ENCODE results near the gene SORCS2.

SORCS2 gene

DNA sequence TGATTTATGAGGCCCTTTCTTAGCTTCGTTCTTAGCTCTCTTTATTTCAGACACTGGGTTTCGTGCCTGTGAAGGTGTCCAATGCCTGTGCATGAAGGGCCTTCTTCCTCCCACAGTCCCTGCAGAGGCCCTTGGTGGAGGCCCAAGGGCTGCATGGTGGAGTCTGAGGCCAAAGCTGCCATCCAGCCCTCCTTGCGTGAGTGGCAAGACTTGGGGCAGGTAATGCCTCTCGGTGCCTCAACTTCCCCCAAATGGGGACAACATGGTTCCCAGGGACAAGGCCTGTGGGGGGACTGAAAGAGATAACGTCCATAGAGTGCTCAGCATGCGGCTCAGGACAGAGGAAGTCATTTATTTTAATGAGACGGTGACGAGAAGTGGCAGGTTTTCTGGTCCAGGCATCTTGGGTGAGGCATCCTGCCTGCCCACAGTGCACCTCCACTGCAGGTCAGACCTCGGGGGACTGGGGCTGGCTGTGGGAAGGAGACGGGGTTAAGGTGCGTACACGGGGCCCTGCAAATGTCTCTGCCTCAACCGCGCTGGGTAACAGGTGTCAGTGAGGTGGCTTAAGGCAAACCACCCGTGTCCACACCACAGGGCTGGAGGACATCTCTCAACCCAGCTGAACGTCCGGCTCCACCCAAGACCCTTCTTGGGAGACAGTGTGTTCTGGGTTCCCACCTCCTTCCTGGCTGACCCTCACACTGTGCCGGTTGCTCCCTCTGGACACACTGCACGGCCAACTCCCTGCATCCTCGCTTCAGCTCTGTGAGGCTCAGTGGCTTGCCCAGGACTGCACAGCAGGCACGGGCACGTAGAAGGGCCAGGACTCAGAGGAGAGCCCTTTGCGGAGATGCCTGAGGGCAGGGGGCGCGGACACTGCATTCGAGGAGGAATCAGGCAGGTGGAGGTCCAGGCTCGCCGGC lies 191.9 kb downstream of the SORCS2 start:
- no peak for DNase-seq

DNA sequence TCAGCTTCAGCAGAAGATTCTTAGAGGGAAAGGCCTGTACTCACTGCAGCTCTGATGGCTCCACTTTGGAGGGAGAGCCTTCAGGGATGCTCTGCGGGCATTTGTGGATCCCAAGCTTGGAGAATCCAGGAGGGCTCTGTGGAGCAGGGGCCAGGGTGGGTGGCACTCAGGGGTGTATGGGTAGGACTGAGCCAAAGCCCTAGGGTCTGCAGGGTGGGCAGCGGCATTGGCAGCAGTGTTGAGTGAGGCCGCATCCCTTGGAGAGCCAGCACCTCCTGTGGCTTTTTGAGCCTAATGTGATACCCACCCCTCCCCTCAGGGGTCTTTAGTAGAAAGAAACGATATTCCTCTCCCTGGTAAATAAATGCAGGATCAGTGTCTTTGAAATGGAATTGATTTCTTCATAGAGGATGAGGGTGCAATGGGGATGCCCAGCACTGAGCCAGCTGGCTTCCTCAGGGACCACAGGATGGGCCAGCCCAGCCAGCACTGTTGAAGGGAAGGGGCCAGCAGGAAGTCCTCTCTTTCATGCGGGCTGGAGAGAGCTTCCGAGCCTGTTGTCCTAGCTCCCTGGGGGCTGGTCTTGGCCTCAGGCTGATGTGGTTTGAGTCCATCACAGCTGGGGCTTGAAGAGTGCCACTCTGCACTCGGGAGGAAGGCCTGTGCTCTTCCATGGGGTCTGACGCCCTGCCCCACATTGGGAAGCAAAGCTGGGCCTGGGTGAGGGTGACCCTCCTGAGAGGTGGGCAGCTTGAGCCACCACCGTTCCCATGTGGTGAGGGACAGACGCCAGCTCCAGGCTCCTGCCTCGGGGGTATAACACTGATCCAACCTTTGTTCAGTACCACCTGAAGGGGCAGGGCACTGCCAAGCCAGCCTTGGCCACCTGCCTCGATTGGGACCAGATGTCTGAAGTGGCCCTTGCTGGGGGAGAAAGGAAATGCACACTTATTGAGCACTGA lies 192.9 kb downstream of the SORCS2 start:
- no peak for DNase-seq

DNA sequence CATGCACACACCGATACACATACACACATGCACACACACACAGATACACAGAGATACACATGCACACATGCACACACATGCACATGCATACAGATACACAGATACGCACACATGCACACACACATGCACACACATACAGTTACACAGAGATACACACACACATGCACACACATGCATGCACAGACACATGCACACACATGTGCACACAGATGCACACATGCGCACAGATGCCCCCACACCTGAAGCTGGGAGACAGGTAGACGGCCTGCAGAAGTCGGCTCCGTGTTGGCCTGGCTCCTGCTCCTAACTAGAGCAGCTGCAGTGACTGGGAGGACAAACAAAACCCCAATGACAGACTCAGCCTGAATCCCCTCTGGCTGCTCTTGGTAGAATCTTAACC lies 195.6 kb downstream of the SORCS2 start:
- DNase-seq: no peak

DNA sequence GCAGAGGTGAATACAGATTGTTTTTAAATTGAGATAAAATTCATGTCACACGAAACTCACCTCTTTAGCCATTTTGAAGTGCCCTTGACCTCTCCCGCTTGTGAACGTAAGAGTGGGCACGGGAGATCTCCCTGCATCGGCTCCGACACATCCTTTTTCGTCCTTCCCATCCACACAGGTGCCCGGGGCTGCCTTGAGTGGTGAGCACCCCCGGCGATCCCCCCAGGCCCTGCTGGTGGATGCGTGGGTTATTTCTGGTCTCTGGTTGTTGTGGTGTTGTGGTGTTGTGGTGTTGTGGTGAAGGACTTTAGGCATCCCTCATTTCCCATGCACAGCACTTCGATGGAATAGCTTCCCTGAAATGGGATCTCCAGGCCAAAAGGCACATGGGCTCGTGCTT lies 196.3 kb downstream of the SORCS2 start:
- DNase-seq: no peak

DNA sequence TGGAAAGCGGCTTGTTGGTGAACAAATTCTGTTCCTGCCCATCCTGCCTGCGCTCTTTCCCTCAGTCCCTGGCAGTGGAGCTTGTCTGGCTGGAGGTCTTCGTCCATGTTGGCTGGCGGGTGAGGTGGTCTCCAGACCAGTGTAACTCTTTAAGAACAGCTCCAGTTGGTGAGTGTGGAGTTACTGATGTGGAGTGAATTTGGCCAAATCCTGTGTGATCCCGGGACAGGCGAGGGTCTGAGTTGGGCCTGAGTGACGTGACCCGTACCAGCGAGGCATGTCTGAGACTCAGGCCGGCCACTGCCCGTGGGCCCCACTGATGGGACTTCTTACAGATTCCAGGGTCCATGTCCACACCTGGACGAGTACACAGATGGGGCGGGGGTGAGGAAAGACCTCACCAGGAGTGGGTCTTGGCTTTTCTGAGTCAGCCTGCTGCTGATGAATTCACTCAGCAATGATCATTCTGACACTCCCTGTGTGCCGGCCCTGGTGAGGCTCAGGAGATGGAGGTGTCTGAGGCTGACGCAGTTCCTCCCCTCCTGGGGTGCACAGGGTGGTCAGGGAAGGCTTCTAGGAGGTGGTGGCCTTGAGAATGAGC lies 196.9 kb downstream of the SORCS2 start:
- no peak for DNase-seq

DNA sequence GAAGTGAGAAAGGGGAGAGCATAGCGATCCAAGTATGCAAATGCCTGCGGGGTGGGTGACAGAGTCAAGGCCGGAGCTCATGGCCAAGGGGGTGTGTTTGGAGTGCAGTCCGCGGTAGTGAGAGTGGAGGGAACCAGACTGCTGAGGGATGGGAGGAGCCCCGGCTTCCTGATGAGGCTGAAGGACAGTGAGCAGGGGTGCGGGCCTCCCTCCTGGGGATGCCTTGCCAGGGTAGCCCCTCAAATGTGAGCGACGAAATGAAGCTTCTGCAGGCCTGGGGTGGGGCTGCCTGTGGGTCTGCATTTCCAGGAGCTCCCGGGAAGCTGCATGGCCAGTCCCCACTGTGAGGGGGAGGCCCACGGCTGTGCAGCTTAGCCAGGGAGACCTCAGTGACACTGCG lies 197.4 kb downstream of the SORCS2 start:
- no peak for DNase-seq

DNA sequence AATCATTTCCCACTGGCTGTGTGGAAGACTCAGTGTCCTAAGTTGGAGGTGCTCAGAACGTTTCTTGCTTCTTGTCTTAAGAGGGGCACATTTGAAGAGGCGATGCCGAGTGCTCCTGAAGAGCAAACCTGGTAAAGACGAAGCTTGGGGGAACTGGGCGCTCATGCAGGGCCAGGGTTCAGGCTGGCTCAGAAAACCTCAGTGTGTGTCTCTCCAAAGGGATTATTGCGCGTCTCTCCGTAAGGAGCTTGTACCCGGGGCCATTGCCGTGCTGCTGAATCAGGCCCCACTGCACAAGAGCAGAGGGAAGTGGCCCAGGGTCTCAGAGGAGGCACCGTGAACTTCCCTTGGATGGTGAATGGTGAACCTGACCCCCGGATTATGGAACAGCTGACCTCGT lies 198.0 kb downstream of the SORCS2 start:
- DNase-seq: no peak

DNA sequence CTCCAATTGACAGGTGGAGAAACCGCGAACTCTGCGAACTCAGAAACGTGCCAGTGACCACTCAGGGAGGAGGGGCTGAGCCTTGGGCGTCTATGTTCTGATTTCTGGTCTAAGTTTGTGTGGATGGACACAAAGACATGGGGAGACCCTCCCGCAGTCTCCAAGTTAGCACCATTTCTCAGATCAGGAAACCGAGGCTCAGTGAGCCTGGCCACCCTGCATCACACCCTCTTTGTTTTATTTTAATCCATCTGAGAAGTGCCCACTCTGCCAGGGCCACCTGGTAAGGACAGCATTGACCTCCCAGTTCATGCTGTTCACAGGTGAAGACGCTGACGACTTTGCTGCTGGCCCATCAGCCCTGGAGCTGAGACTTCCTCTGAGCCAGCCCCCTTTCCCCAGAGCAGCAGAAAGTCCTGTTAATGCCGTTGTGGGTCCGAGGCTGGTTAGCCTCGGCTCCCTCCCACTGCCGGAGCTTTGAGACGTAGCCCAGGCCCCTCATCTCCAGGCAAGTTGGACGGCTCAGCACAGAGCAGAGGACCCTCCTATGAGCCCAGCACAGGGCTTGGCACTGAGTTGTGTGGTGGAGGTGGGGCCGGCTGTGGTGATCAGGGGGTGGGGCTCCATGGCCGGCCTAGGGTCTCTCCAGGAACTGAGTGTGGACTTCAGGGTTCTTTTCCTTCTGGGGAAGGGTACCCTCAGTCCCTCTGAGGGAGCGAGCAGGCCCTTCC lies 198.7 kb downstream of the SORCS2 start:
- no peak for DNase-seq

DNA sequence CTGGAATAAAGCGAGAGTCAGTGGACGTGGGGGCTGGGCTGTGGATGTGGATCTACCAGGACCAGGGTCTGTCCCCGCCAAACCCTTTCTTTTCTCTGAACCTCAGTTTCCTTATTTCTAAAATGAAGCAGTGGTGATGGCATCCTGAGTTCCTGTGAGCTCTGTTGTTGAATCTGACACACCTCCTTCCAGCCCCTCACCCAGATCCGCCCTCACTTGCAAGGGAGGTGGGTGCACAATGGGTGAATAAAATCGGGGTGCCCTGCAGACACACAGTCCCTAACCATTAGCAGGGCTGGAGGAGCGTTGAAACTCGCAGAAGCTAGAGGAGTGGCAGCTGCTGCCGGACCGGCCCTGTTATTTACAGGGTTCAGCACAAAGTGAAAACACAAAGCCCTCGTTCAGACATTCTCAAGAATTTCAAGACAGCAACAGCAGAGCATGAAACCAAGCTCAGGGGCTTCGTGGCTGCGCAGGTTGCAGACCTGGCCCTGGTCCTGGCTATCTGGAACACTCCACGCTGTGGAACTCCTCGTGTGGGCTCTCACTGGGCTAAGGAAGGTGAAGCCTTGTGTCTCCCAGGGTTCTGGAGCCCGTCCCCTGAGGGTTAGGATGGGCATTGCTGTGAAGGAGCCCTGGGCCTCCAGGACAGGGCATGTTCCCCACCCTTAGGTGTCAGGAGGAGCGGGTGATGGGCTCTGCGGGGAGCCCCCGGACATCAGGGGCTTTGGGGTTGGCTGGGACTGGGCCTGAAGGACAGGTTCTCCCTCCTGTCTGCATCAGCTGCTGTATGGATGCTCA lies 199.5 kb downstream of the SORCS2 start:
- DNase-seq: no peak

DNA sequence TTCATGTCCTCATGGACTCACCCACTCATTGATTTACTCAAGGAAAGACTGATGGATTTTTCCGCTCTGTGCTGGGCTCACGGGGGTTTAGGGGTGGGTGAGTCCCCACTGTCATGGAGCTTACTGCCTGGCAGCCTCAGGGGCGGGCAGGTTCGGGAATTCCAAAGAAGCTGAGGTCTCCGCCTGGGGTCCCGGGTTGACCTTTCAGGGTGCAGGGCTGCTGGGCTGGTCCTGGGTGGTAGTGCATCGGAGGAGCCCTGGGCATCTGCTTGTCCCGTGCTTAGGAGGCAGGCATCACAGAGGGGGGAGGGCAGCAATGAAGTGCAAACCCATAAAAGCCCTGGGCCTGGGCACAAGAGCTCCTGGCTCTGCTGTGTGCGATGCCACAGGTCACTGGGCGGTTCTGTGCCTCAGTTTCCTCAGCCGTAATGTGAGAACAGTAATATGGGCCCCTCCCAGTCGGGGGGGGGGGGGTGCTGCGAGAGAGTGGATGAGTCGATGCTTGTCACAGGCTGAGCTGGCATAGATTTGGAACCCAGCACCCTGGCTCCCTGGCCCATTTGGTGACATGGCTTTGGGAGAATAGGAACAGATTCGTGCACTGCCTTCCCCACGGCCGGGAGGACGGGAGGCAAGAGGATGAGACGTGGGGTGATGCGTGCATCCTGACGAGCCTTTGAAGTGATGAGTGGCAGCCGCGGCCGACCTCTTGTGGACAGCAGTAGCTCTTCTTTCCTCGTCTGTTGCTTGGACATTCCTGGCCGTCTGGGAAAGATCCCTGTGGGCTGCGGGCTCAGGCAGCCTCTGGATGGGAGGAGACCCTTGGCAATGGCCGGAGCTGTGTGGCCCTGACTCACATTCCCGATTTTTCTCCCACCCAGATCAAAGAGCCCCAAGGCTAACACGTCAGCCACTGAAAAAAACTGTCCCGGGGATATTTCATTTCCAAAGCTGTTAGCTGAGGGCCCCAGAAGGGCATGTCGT lies 200.4 kb downstream of the SORCS2 start:
- DNase-seq: no peak

DNA sequence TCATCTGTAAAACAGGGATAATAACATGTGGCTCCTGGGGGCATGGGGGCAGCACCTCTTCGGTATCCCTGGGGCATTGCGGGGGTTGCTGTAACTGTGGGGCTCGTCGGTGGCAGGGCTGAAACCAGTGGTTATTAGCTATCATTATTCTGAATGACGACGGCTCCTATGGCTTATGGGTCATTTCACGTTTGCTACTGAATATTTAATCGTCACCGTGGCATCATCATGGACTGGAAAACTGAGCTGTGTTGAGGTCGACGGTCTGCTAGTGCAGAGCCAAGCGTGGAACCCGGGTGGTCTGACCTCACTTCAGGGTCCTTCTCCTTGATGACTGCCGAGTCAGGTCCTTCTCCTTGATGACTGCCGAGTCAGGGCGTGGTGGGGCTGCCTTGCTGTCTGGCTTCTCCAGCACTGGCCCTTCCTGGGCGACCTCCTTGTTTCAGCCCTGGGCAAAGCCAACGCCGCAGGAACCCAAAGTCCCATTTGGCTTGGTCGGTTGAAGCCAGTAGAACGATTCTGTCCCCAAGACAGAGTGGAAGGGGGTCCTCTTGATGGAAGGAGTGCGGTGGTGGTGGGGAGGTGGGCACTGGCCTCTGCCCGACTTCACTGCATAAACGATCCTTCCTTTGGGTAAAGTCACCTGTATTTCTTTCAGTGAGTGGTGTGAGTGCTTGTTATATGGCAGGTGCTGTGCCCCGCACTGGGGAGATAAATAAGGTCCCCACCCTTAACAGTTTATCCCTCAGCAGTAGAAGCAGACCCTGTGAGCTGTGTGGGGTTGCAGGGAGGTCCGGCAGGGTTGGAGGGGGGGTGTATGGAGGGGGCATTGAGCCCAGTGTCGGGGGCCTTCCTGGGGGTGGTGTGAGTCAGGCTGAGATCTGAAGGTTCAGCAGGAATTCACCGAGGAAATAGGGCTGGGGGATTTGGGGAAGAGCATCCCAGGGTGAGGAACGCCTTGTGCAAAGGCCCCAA lies 201.6 kb downstream of the SORCS2 start:
- no peak for DNase-seq

DNA sequence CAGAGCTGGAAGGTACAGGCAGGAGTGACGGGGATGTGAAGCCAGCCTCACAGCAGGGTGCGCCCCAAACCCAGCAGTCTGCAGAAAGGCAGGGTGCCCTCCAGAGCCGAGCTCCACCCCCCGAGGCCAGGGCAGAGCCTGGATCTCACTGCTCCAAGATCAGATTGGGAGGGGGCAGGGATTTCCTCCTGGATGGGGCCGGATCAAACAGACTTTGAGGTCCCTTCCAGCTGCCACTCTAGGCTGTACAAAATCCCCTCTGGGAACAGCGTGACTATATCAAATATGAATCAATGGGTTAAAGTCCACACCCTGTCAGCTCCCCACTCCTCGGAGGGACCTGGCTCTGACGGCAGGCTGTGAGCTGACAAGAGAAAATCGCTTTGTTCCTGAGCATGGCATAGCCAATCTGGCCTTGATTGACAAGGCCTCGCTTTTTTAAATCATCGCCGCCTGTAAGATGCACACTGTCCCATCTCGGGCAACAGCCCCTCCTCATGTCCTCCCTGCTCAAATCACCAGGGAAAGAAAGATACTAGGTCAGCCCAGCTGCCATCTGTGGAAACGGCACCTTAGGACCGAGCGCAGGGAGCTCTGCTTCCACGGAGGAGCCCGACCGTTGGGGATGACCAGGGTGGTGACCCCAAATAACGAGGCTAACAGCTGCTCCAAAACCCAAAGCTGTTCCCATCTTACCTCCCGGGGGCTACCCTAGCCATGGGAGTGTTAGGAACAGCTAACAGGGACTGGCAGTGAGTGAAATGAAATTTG lies 202.5 kb downstream of the SORCS2 start:
- no peak for DNase-seq

DNA sequence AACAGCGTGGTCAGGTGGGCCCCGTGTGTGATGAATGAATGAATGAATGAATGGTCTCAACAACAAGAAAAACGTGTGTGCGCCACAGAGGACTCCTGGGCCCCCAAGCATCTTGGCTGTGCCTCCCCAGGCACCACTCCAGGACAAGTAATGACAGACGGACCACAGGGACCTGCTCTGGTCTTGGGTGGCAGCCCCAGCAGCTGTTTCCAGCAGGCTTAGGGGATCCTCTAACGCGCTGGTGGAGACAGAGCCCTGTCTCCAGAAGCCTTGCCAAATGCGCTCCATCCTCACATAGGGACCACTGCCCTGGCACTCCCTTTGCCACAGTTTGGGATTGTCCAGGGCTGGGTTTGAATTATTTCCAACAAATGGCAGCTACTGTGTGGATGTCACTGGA lies 203.3 kb downstream of the SORCS2 start:
- no peak for DNase-seq

DNA sequence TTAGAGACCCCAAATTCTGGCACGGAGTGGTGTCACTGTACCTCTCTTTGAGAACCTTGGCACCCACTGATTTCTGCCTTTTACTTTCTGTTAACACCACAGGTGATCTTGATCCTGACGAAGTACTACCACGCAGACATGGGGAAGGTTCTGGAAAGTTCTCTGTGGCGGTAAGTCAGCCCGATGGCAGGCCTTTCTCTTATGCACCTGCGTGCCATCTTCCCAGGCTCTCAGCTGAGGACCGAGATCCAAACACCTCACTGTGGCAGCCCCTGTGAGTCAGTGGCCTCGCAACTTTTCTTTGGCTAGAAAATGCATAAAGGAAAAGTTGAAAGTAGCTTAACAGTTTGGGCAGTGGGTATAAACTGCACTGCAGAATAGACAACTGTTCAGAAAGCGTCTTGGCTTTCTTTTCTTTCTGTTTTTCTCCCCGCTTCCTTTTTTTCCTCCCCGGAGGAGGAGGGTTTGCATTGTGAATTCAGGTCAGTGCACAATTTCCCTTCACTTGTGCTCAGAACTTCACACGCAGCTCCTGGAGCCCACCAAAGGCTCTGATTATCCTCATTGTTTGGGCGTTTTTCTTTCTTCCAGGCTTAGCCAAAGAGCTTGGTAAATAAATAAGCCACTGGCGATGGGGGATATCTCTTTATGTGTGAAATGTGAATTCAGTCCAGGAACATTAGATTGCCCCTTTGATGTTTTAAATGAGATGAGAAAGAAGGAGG lies 204.0 kb downstream of the SORCS2 start:
- no peak for DNase-seq

DNA sequence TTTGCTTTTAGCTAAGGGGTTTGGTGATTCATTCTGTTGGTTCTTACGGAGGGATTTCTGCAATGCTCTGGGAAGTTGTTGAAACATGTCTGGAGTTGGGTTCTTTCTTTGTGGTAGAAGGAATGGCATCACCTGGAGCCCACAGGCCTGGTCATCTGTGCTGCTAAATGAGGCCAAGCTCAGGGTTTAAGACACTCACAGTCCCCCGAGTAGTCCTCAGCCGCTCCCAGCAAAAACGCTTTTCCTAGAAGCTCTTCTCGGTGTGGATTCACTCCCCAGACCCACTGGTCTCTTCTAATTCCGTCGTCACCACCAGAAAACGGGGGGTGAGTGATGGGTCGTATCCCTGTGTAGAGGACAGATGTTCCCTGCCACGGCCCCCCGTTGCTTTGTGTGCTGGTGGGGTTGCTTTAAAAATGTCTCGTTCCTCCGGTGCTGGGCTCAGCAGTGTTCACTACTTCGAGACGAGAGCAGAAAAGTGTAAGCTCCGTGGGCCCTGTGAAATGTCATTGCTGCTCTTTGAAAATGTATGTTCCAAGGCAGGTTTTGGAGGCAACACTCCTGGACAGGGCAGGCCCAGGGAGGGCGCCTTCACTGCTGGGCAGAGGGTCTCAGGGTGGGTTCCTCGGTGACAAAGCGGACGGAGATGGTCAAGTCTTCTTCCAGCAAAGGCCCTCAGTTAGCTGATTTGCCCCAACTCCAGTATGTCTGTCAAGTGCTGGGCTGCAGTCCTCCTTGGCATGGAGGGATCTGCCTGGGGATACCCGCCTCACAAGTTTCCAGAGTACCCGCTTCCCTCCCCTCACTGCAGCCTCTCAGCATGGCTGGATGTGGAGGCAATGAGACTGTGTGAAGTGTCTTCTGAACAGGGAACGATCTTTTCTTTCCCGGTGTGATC lies 205.1 kb downstream of the SORCS2 start:
- DNase-seq: no peak

DNA sequence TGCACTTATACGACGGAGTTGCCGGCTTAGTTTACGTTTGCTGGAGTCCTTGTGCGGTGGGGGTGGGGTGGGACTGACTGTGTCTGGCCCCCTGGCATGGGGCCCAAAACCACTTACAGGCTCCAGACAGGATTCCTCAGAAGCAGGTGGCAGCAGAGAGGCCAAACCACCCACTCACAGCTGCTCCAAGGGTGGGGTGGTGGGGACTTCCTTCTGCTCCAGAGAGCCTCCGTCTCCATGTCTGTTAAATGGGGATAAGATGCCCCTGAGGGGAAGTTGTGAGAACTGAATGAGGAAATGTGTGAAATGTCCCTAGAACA lies 205.7 kb downstream of the SORCS2 start:
- no peak for DNase-seq

Data from NK-92 treated with Interleukin-12 subunit alpha and Interleukin-12 subunit beta, amount 100 ng/mL, for 24 hours (cell line).